SU-DHL-6 (cell line): ENCODE data around the gene WDR7.

ENCODE experiments used
- H2AFZ ChIP-seq: fragments of 200-600 bp; sonication (generic); 2 replicates; pipeline ENCODE4 v1.6.1; 2014; ENCODE audit warnings: low read depth, mild to moderate bottlenecking, moderate library complexity, mixed read lengths, antibody characterized with exemption, low read length; ENCODE audit not compliant: severe bottlenecking
- H3F3A ChIP-seq: fragments of 200-600 bp; shearing (Covaris generic); 2 replicates; pipeline ENCODE4 v1.6.0; 2016; ENCODE audit warnings: antibody characterized with exemption, mild to moderate bottlenecking; ENCODE audit not compliant: insufficient read depth
- H3K27ac ChIP-seq: fragments of 200-600 bp; sonication (generic); 2 replicates; pipeline ENCODE4 v1.5.1; 2016; ENCODE audit warnings: low read depth, mild to moderate bottlenecking, low read length, moderate library complexity, mixed read lengths
- H3K27me3 ChIP-seq: fragments of 200-600 bp; sonication (generic), shearing (Covaris generic); 2 replicates; pipeline ENCODE4 v1.6.0; 2014; ENCODE audit warnings: mild to moderate bottlenecking, low read length
- H3K36me3 ChIP-seq: fragments of 200-600 bp; sonication (generic); 2 replicates; pipeline ENCODE4 v1.6.1; 2014; ENCODE audit warnings: mild to moderate bottlenecking, low read length, mixed read lengths
- H3K4me2 ChIP-seq: fragments of 300-600, 200-600 bp; shearing (Covaris generic), sonication (generic); 2 replicates; pipeline ENCODE4 v1.6.0; 2014; ENCODE audit warnings: low read length, low read depth, mild to moderate bottlenecking; ENCODE audit not compliant: poor library complexity, severe bottlenecking
- H3K4me3 ChIP-seq: fragments of 200-600 bp; sonication (generic); 2 replicates; pipeline ENCODE4 v1.5.1; 2014; ENCODE audit warnings: antibody characterized with exemption, low read length, mild to moderate bottlenecking, mixed read lengths; ENCODE audit not compliant: insufficient read depth, poor library complexity, severe bottlenecking
- H3K79me2 ChIP-seq: fragments of 200-600 bp; sonication (generic); 2 replicates; pipeline ENCODE4 v1.6.1; 2014; ENCODE audit warnings: mild to moderate bottlenecking, low read length, moderate library complexity; ENCODE audit not compliant: insufficient read depth
- H3K9ac ChIP-seq: fragments of 200-600 bp; sonication (generic); 2 replicates; pipeline ENCODE4 v1.7.0; 2014; ENCODE audit warnings: mild to moderate bottlenecking, low read length
- H3K9me2 ChIP-seq: fragments of 200-600 bp; sonication (generic); replicated peaks from 2 replicates; pipeline ENCODE4 v1.6.1; 2014; ENCODE audit warnings: low read length; ENCODE audit not compliant: insufficient read depth
- H3K9me3 ChIP-seq: fragments of 200-600 bp; sonication (generic); 2 replicates; pipeline ENCODE4 v1.6.1; 2014; ENCODE audit warnings: low read length, mixed read lengths; ENCODE audit not compliant: insufficient read depth
- H4K20me1 ChIP-seq: fragments of 200-600 bp; sonication (generic); 2 replicates; pipeline ENCODE4 v1.6.1; 2014; ENCODE audit warnings: low read depth, mild to moderate bottlenecking, antibody characterized with exemption, low read length, moderate library complexity, mixed read lengths
- CTCF ChIP-seq: fragments of 200-600 bp; sonication (generic); IDR thresholded peaks from one replicate; pipeline ENCODE4 v1.5.1; 2017; ENCODE audit warnings: antibody characterized with exemption, mild to moderate bottlenecking, low read length, moderate library complexity; ENCODE audit not compliant: insufficient read depth, poor library complexity, severe bottlenecking
- EZH2phosphoT487 ChIP-seq: fragments of 200-600 bp; sonication (generic), shearing (Covaris generic); conservative IDR thresholded peaks from 2 replicates; pipeline ENCODE4 v1.6.1; 2018; ENCODE audit warnings: mild to moderate bottlenecking, antibody characterized with exemption, low read length, moderate library complexity, mixed read lengths

WDR7 gene

GRCh38 chr18:56645415-56646016 is 5.6 kb upstream of the WDR7 start:
- Histone ChIP-seq H4K20me1 (no peaks in the 10 kb centered on the region), H3K36me3 (no peaks in the 10 kb centered on the region), H3F3A (0 out of 2 replicates have a peak, but pooled peaks cover 3% of the 10 kb centered on the region), H3K79me2 (no peaks in the 10 kb centered on the region), H3K9me2 (no peaks in the 10 kb centered on the region), H3K27ac (no peak overlapping the region), H3K9ac (no peak overlapping the region; the same call in 1 of the 2 replicates), H2AFZ (peak overlapping the region; percentile 95), H3K27me3 (no peaks in the 10 kb centered on the region), H3K4me2 (peak overlapping the region; percentile 54), H3K9me3 (no peaks in the 10 kb centered on the region), H3K4me3 (no peak overlapping the region)
- TF ChIP-seq CTCF = peak; percentile 85
- TF ChIP-seq EZH2phosphoT487 = no peak

GRCh38 chr18:56647071-56647470 is 4.1 kb upstream of the WDR7 start:
- no peaks in the 10 kb centered on the region for H3K9me3 ChIP-seq
- no peak overlapping the region for H2AFZ ChIP-seq
- H3K9ac ChIP-seq = no peak overlapping the region
- peaks cover 6% of the 10 kb centered on the region; the same call in 1 of the 2 replicates for H3F3A ChIP-seq
- H3K9me2 ChIP-seq = no peaks in the 10 kb centered on the region
- H4K20me1 ChIP-seq = no peaks in the 10 kb centered on the region
- no peak for TF ChIP-seq CTCF
- TF ChIP-seq EZH2phosphoT487 = no peak
- no peak overlapping the region for H3K4me3 ChIP-seq
- no peak overlapping the region for H3K27ac ChIP-seq
- H3K36me3 ChIP-seq = no peaks in the 10 kb centered on the region
- no peaks in the 10 kb centered on the region for H3K27me3 ChIP-seq
- H3K79me2 ChIP-seq = peaks cover 8% of the 10 kb centered on the region
- H3K4me2 ChIP-seq = no peak overlapping the region

- H4K20me1 ChIP-seq = no peaks in the 10 kb centered on the region
- H3F3A ChIP-seq = peaks cover 12% of the 10 kb centered on the region; the same call in 1 of the 2 replicates
- no peak overlapping the region for H2AFZ ChIP-seq
- TF ChIP-seq CTCF (no peak), EZH2phosphoT487 (no peak)
- no peaks in the 10 kb centered on the region for H3K9me2 ChIP-seq
- no peak overlapping the region for H3K27ac ChIP-seq
- H3K9me3 ChIP-seq = no peaks in the 10 kb centered on the region
- H3K4me2 ChIP-seq = no peak overlapping the region
- no peaks in the 10 kb centered on the region for H3K27me3 ChIP-seq
- no peak overlapping the region for H3K4me3 ChIP-seq
- H3K9ac ChIP-seq = no peak overlapping the region
- no peaks in the 10 kb centered on the region for H3K36me3 ChIP-seq
- peaks cover 18% of the 10 kb centered on the region for H3K79me2 ChIP-seq
These were observed 2.9 kb upstream of the WDR7 start for GRCh38 chr18:56647951-56648893.
